OCI-LY7 (cell line): ENCODE measurements around the gene ELMOD3. TPM values are rescaled to one million over a fixed set of nuclear protein-coding genes. Genes with fewer than 3 reads are reported as not detected.

ENCODE experiments used
- BruUV-seq: library from RNA; stranded (reverse); fragments of 400-500 nt; replicated peaks from 2 replicates; lab custom pipeline; 2021; lab: Mats Ljungman, UMichigan
- CTCF ChIA-PET: fragments of 300-600 bp; sonication (Branson Sonifier 250); formaldehyde crosslinking; loops from one replicate; lab custom pipeline; 2022; ENCODE audit warnings: antibody characterized with exemption; ENCODE audit not compliant: unreplicated experiment; lab: Charles Lee
- POLR2A ChIA-PET: fragments of 300-600 bp; sonication (Branson Sonifier 250); formaldehyde crosslinking; loops from one replicate; lab custom pipeline; 2022; ENCODE audit warnings: antibody characterized with exemption; lab: Charles Lee
- DNase-seq: peaks from one replicate; pipeline ENCODE4 v3.0.0-alpha.2; 2015; ENCODE audit warnings: low spot score
- H2AFZ ChIP-seq: fragments of 200-600 bp; sonication (generic), shearing (Covaris generic); 2 replicates; pipeline ENCODE4 v1.6.1; 2014; ENCODE audit warnings: mild to moderate bottlenecking, antibody characterized with exemption, low read length, moderate library complexity
- H3K27ac ChIP-seq: fragments of 200-600 bp; sonication (generic); 2 replicates; pipeline ENCODE4 v1.5.1; 2014; ENCODE audit warnings: mixed run types, low read depth, mild to moderate bottlenecking, moderate library complexity, low read length, inconsistent platforms; ENCODE audit not compliant: poor library complexity, severe bottlenecking
- H3K36me3 ChIP-seq: fragments of 200-600 bp; sonication (generic); 2 replicates; pipeline ENCODE4 v1.6.1; 2014; ENCODE audit warnings: mild to moderate bottlenecking, antibody characterized with exemption, low read length, moderate library complexity, mixed read lengths; ENCODE audit not compliant: insufficient read depth
- H3K4me1 ChIP-seq: fragments of 200-600 bp; sonication (generic); 2 replicates; pipeline ENCODE4 v1.5.1; 2014; ENCODE audit warnings: mild to moderate bottlenecking, low read length; ENCODE audit not compliant: insufficient read depth, poor library complexity, severe bottlenecking
- H3K4me2 ChIP-seq: fragments of 200-600 bp; sonication (generic); 2 replicates; pipeline ENCODE4 v1.6.1; 2014; ENCODE audit warnings: mild to moderate bottlenecking, low read length
- H3K4me3 ChIP-seq: fragments of 200-600 bp; sonication (generic); 2 replicates; pipeline ENCODE4 v1.5.1; 2014; ENCODE audit warnings: mild to moderate bottlenecking, low read depth, low read length; ENCODE audit not compliant: poor library complexity, severe bottlenecking
- H3K79me2 ChIP-seq: fragments of 200-600 bp; sonication (generic); 2 replicates; pipeline ENCODE4 v1.6.1; 2016; ENCODE audit warnings: low read depth, mild to moderate bottlenecking, low read length, moderate library complexity, mixed read lengths; ENCODE audit not compliant: insufficient read depth
- H3K9me2 ChIP-seq: fragments of 200-600 bp; sonication (generic); 2 replicates; pipeline ENCODE4 v1.6.1; 2016; ENCODE audit warnings: mild to moderate bottlenecking, low read length, mixed read lengths; ENCODE audit not compliant: insufficient read depth
- H3K9me3 ChIP-seq: fragments of 200-600 bp; sonication (generic); 2 replicates; pipeline ENCODE4 v1.6.1; 2014; ENCODE audit warnings: mild to moderate bottlenecking, mixed run types, low read length, mixed read lengths
- H4K20me1 ChIP-seq: fragments of 200-600 bp; sonication (generic); 2 replicates; pipeline ENCODE4 v1.6.1; 2014; ENCODE audit warnings: mild to moderate bottlenecking, antibody characterized with exemption, low read length, moderate library complexity, mixed read lengths; ENCODE audit not compliant: insufficient read depth
- CTCF ChIP-seq: fragments of 200-600 bp; sonication (generic); conservative IDR thresholded peaks from 2 replicates; pipeline ENCODE4 v1.5.1; 2014; ENCODE audit warnings: mild to moderate bottlenecking, antibody characterized with exemption, low read length, moderate library complexity, mixed read lengths
- EZH2phosphoT487 ChIP-seq: fragments of 200-600 bp; sonication (generic); IDR thresholded peaks from 2 replicates; pipeline ENCODE4 v1.6.1; 2018; ENCODE audit warnings: low read depth, borderline replicate concordance, mild to moderate bottlenecking, mixed run types, antibody characterized with exemption, low read length, moderate library complexity, mixed read lengths
- intact Hi-C: fragments of 100-400 bp; cut with micrococcal nuclease; formaldehyde crosslinking; loops from one replicate; pipeline ENCODE4 v1.10.0; 2022; ENCODE audit not compliant: unreplicated experiment
- total RNA-seq, 2 experiments: library from RNA; depleted of rRNA in 1 of 2; stranded (reverse); fragments of >200 nt in 1 of 2; shearing (Covaris generic) in 1 of 2; gene quantifications; 2 replicates each; pipeline ENCODE4 v1.2.3, GENCODE V29; 2014 to 2022

The ELMOD3 gene
- total RNA-seq, 2 experiments from 2014 or later: 12.0 to 18.5 TPM

- H3K4me2 ChIP-seq: peak overlapping the region; percentile 86
- BruUV-seq: TSS peak; percentile 96
Measured at GRCh38 chr2:85419009-85419675, 64.6 kb downstream of the ELMOD3 start.

GRCh38 chr2:85420536-85421259 lies 66.1 kb downstream of the ELMOD3 start:
- peaks cover 28% of the 10 kb centered on the region for H3K4me1 ChIP-seq
- peak; percentile 87 for DNase-seq
- peak overlapping the region; percentile 63 for H3K4me2 ChIP-seq
- no peaks in the 10 kb centered on the region for H3K36me3 ChIP-seq
- POLR2A ChIA-PET: interaction anchor here (0.6 to 4.0 kb wide), 6 partner anchors 16 to 168 kb away, joined by 3 to 41 read pairs (median 5); partner anchors contain the start of genes GGCX and MAT2A
- H2AFZ ChIP-seq: peak overlapping the region; percentile 84
- no peak overlapping the region for H3K27ac ChIP-seq
- no peak for TF ChIP-seq EZH2phosphoT487
- peak; percentile 98 for TF ChIP-seq CTCF
- intact Hi-C loops: loop anchor here (1.0 kb wide), 3 partner anchors 119 to 287 kb away; partner anchors contain the start of gene MAT2A
- H3K9me2 ChIP-seq: no peaks in the 10 kb centered on the region
- no TSS peak for BruUV-seq
- no peaks in the 10 kb centered on the region for H3K9me3 ChIP-seq
- H3K79me2 ChIP-seq: no peaks in the 10 kb centered on the region
- H3K4me3 ChIP-seq: no peak overlapping the region
- no peaks in the 10 kb centered on the region for H4K20me1 ChIP-seq
- CTCF ChIA-PET: interaction anchor here (0.9 to 1.8 kb wide), 4 partner anchors 129 to 140 kb away, joined by 3 to 8 read pairs (median 6); partner anchors contain the start of gene GGCX

More at GRCh38 chr2:85419009-85419675, 64.6 kb downstream of the ELMOD3 start:
- intact Hi-C loops: no loop called here
- no peaks in the 10 kb centered on the region for H3K9me2 ChIP-seq
- H3K9me3 ChIP-seq: no peaks in the 10 kb centered on the region
- ChIA-PET CTCF (interaction anchor here (0.8 to 1.8 kb wide), 7 partner anchors 10 to 300 kb away, joined by 3 to 7 read pairs (median 5); partner anchors contain the start of genes GGCX and MAT2A), POLR2A (interaction anchor here (0.6 to 4.0 kb wide), 25 partner anchors 9 to 686 kb away, joined by 3 to 41 read pairs (median 3); partner anchors contain the start of genes C2orf68, CAPG, ELMOD3 and GGCX)
- H3K79me2 ChIP-seq: no peaks in the 10 kb centered on the region
- H2AFZ ChIP-seq: peak overlapping the region; percentile 92; the same call in 1 of the 2 replicates
- no peaks in the 10 kb centered on the region for H4K20me1 ChIP-seq
- DNase-seq: peak; percentile 18
- TF ChIP-seq CTCF: no peak
- no peak for TF ChIP-seq EZH2phosphoT487
- H3K36me3 ChIP-seq: no peaks in the 10 kb centered on the region
- peak overlapping the region; percentile 71 for H3K4me3 ChIP-seq
- H3K4me1 ChIP-seq: peaks cover 28% of the 10 kb centered on the region
- H3K27ac ChIP-seq: peak overlapping the region; percentile 60
